Measurements from ENCODE around the gene PATL1.
"Not testable (repeated sequence)": the region's sequence is repeated elsewhere in the genome, so short reads cannot be mapped to it uniquely, and the experiment has no call there.

PATL1 gene

DNA sequence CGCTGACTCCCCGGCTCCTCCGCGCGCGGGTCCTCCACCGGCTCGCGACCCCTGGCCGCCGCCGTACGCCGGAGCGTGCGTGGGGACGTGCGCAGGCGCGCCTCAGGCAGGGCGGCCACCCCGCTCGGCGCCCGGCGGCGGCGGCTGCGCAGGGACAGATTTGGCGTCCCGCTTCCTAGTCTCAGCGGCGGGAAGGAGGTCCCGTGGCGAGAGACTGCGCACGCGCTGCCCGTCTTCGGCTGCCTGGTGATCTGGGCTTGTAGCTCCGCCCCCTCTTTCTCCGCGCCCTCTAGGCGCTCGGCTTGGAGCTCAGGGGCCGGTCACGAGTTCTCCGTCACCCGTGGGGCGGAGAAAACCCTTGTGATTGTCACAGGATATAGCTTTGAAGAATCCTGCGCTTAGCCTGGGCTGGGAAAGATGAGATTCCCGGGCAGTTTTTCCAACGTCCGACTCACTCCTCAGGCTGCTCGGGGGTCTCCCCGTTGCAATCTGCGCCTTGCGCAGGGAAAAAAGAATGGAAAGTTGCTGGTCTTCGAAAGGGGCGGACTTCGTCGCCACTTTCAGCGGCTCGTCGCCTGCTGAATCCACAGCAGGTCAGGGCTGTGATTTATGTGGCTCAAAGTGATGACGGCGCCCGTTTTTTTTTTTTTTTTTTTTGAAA lies at the start of gene PATL1:
TSS of gene PATL1 (minus strand) at position 88 of the 661 bp plus-strand sequence. CDS start 142 bp downstream, outside the sequence.
- peak; percentile 93 for DNase-seq

DNA sequence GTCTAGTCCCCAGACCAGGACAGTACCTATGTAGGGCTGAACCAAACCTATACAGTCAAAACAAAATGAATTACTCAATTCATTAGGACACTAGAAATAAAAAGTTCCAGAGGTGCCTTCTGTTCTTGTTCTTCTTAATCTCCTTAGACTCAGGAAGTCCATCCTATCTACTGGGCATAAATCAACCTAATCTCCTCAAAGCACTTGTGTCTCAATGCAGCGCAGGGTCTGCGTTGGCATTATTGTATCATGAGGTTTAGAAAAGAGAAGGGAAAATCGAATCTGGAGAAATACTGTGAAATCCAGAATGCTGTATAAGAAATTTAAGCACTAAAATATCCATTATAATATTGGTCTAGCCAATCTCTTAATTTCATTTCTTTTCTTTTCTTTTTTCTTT lies 47.2 kb upstream of the PATL1 start:
- no peak for DNase-seq

DNA sequence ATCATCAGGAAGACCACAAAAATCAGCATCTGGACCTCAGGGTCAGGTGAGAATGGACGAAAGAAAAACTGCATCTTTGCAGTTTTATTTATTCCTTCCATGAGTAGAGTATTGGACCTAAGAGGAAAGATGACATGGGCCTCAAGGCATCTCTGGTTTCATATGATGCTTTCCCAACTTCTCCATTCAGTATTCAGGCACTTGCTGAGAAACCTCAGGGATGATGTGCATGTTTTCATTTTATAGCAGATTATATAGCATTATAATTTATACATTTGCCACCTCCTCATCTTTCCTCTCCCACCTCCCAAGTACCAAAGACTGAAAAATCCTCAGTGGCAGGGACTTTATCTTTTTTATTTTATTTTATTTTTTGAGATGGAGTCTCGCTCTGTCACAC lies 44.9 kb upstream of the PATL1 start, which contains the start of gene OR10V1:
TSS of gene OR10V1 (minus strand) at position 101 of the 400 bp plus-strand sequence. CDS start at position 101, 0 bp downstream.
- DNase-seq: no peak

DNA sequence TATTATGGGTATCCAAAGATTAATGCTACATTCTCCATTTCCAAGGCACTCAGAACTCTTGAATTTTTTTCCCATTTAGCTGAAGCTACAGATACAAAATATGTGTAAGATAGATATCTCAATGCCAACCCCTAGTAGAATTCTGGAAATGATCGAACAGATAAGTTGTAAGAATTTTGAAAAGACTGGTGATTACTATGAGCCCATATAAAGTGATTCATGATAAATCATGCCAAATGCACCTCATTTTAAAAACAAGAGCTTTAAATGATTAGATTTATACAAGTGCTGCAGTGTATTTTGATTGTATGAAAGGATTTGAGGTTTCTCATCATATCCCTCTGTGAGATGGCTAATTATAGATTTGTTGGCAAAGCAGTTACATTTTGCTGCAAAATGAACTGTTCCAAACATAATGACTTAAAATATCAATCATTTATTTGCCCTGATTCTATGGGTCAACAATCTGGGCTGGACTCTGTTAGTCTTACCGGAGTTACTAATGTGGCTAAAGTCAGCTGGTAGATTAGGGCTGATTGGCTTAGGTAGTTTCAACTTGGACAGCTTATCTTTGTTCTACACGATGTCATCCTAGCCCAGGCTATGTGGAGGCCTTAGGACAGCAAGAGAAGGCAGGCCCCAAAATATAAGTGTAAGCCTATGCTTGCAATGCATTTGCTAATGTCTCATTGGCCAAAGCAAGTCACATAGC lies 41.5 kb upstream of the PATL1 start:
- no peak for DNase-seq

GRCh38 chr11:59708537-59708936 lies 39.7 kb upstream of the PATL1 start:
- no peak for DNase-seq

DNA sequence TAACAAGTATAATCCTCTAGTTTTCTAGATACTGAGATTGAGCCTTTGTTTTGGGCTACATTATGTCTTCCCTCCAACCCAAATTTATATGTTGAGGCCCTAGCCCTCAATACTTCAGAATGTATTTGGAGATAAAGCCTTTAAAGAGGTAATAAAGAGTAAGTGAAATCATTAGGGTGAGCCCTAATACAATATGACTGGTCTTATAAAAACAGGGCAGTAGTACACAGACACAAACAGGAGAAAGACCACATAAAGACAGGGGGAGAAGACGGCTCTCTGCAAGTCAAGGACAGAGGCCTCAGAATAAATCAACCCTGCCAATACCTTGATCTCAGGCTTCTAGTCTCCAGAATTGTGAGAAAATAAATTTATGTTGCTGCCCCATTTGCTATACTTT lies 38.5 kb upstream of the PATL1 start:
- DNase-seq: no peak

GRCh38 chr11:59706518-59707285 lies 37.9 kb upstream of the PATL1 start:
- DNase-seq: no peak

GRCh38 chr11:59705294-59705693 lies 36.5 kb upstream of the PATL1 start:
- DNase-seq: no peak

GRCh38 chr11:59703515-59703914 lies 34.7 kb upstream of the PATL1 start:
- DNase-seq: not testable (repeated sequence)

GRCh38 chr11:59700157-59700556 lies 31.3 kb upstream of the PATL1 start:
- DNase-seq: not testable (repeated sequence)

DNA sequence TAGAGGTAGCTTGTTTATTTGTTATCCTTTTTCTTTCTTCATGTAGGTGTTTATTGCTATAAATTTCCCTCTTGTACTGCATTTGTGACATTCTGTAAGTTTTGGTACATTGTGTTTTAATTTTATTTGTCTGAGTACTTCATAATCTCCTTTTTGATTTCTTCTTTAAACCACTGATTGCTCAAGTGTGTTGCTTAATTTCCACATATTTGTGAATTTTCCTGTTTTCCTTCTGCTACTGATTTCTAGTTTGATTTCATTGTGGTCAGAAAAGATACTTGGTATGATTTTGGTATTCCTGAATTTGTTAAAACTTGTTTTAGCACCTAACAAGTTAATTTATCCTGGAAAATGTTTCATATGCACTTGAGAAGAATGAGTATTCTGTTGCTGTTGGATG lies 29.7 kb upstream of the PATL1 start:
- DNase-seq: no peak

- no peak for DNase-seq
Measured at GRCh38 chr11:59692915-59693314, 24.1 kb upstream of the PATL1 start.

DNA sequence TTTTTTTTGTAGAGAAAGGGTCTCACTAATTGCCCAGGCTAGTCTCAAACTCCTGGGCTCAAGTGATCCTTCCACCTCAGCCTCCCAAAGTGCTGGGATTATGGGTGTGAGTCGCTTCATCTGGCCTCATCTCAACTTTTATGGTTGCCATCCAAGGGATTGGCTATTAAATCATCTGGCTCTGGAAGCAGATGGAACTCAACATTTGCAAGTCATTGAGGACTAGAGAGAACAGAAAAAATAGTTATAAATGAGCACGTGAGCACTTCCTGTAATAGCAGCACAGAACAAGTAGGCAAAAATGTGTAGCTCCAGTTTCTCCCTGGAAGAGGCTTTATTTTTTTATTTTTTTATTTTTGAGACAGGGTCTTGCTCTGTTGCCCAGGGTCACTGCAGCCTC lies 22.3 kb upstream of the PATL1 start:
- no peak for DNase-seq

GRCh38 chr11:59689015-59689414 lies 20.2 kb upstream of the PATL1 start:
- no peak for DNase-seq

GRCh38 chr11:59681260-59681725 lies 12.5 kb upstream of the PATL1 start:
- not testable (repeated sequence) for DNase-seq

- DNase-seq: peak; percentile 29
Measured at GRCh38 chr11:59680287-59681154, 11.7 kb upstream of the PATL1 start.

GRCh38 chr11:59679347-59679746 lies 10.5 kb upstream of the PATL1 start:
- no peak for DNase-seq

DNA sequence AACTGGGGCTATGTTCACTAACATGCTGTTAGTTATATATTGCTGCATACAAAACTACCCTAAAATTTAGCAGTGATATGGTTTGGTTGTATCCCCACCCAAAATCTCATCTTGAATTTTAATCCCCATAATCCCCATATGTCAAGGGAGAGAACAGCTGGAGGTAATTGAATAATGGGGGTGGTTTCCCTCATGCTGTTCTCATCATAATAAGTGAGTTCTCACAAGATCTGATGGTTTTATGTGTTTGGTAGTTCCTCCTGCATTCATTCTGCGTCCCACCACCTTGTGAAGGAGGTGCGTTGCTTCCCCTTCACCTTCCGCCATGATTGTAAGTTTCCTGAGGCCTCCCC lies 10.0 kb upstream of the PATL1 start:
- no peak for DNase-seq

- no peak for DNase-seq
Measured at GRCh38 chr11:59678118-59678812, 9.4 kb upstream of the PATL1 start.

- DNase-seq: no peak
Measured at GRCh38 chr11:59676205-59676604, 7.4 kb upstream of the PATL1 start.

- no peak for DNase-seq
Measured at GRCh38 chr11:59674291-59674690, 5.5 kb upstream of the PATL1 start.

GRCh38 chr11:59673291-59673690 lies 4.5 kb upstream of the PATL1 start:
- DNase-seq: no peak

Measured in NCI-H2171 (cell line).